A673 (cell line): ENCODE results near the gene TUBG2. TPM values are rescaled to one million over a fixed set of nuclear protein-coding genes. Genes with fewer than 3 reads are reported as not detected.

Source experiments
- BruUV-seq: library from RNA; stranded (reverse); fragments of 400-500 nt; replicated peaks from 2 replicates; lab custom pipeline; 2021; lab: Mats Ljungman, UMichigan
- CTCF ChIA-PET: fragments of 300-600 bp; sonication (Branson Sonifier 250); formaldehyde crosslinking; loops from one replicate; lab custom pipeline; 2022; ENCODE audit warnings: antibody characterized with exemption; lab: Charles Lee
- POLR2A ChIA-PET: fragments of 300-600 bp; sonication (Branson Sonifier 250); formaldehyde crosslinking; loops from one replicate; lab custom pipeline; 2022; ENCODE audit warnings: antibody characterized with exemption; ENCODE audit not compliant: low non-redundant PET; lab: Charles Lee
- DNase-seq: peaks from one replicate; pipeline ENCODE4 v3.0.0-alpha.2; 2015; ENCODE audit warnings: low spot score
- H3K27ac ChIP-seq: fragments of 200-600 bp; sonication (generic); 2 replicates; pipeline ENCODE4 v1.5.1; 2016; ENCODE audit warnings: mixed run types, low read depth, mild to moderate bottlenecking, mixed read lengths, antibody characterized with exemption, low read length; ENCODE audit not compliant: poor library complexity, severe bottlenecking
- H3K27me3 ChIP-seq: fragments of 200-600 bp; sonication (generic); replicated peaks from 2 replicates; pipeline ENCODE4 v1.6.1; 2017; ENCODE audit warnings: mixed run types, low read depth, mild to moderate bottlenecking, mixed read lengths, antibody characterized with exemption, low read length; ENCODE audit not compliant: insufficient read depth, poor library complexity
- H3K36me3 ChIP-seq: fragments of 200-600 bp; sonication (generic); 2 replicates; pipeline ENCODE4 v1.6.1; 2016; ENCODE audit warnings: mixed run types, mild to moderate bottlenecking, mixed read lengths, antibody characterized with exemption, low read length; ENCODE audit not compliant: insufficient read depth, poor library complexity, severe bottlenecking
- H3K4me1 ChIP-seq: fragments of 200-600 bp; sonication (generic); 2 replicates; pipeline ENCODE4 v1.6.1; 2017; ENCODE audit warnings: mixed run types, mild to moderate bottlenecking, mixed read lengths, antibody characterized with exemption, low read length; ENCODE audit not compliant: insufficient read depth, poor library complexity, severe bottlenecking
- H3K4me3 ChIP-seq: fragments of 200-600 bp; sonication (generic); 2 replicates; pipeline ENCODE4 v1.5.1; 2016; ENCODE audit warnings: low read depth, mixed run types, mild to moderate bottlenecking, mixed read lengths, low read length; ENCODE audit not compliant: poor library complexity, severe bottlenecking
- H3K9me3 ChIP-seq: fragments of 200-600 bp; sonication (generic); 2 replicates; pipeline ENCODE4 v1.6.1; 2016; ENCODE audit warnings: mixed run types, low read depth, mild to moderate bottlenecking, mixed read lengths, antibody characterized with exemption, low read length; ENCODE audit not compliant: poor library complexity, severe bottlenecking
- EZH2 ChIP-seq: fragments of 200-600 bp; sonication (generic); IDR thresholded peaks from 2 replicates; pipeline ENCODE4 v1.6.1; 2017; ENCODE audit warnings: borderline replicate concordance, low read depth, mild to moderate bottlenecking, mixed read lengths, antibody characterized with exemption, low read length; ENCODE audit not compliant: poor library complexity, severe bottlenecking
- intact Hi-C: fragments of 100-400 bp; cut with micrococcal nuclease; formaldehyde crosslinking; loops from one replicate; pipeline ENCODE4 v1.10.0; 2022; ENCODE audit not compliant: unreplicated experiment
- total RNA-seq: library from RNA; stranded (reverse); gene quantifications from 2 replicates; pipeline ENCODE4 v1.2.3, GENCODE V29; 2021
- TF ChIP-seq, protein P1 (sequence below): fragments of 300-800, 200-600 bp; sonication (generic); conservative IDR thresholded peaks from 2 replicates; pipeline ENCODE4 v1.5.1; 2017; ENCODE audit warnings: low read depth, mild to moderate bottlenecking, antibody characterized with exemption, low read length, moderate library complexity, mixed read lengths

Gene TUBG2
- total RNA-seq, 1 experiment from 2014 or later, result 14.6 TPM

DNA sequence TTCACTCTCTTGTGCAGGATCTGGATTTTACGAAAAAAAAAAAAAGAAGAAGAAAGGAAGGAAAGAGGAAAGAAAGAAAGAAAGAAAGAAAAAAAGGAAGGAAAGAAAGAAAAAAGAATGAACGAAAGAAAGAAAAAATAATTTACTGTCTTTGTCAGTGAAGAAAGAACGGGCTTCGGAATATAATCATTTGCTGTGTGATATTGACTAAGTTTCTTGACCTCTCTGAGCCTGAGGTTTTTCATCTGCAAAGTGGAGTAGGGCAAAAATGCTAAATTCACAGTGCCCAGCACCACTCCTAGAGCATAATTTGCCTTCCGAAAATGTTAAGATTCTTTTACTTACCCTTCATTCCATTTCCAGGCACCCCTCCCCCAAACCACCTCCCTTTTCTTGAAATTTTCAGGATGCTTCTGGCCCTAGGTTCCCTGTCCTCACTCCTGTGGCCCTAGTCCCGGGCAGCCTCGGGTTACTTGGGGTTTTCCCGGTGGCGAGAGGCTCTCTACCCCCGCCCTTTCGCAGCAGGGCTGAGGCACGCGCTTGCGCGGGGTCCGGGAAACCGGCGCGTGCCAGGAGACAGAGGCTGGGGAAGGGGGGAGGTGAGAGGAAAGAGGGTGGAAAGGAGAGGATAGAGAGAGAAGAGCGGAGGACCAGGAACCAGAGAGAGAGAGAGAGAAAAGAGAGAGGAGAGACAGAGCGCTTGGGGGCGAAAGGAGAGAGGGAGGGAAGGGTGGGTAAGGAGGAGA, 23.1 kb downstream of the TUBG2 start, which contains the start of gene CNTNAP1:
CNTNAP1 (plus strand) TSS at position 556 of the 746 bp plus-strand sequence. CDS start 299 bp downstream, outside the sequence.
- intact Hi-C loops, result no loop called here
- no TSS peak for BruUV-seq
- Histone ChIP-seq H3K27ac (peak within 1 kb of the TSS; percentile 16), H3K4me1 (peaks cover 22% of the 10 kb centered on the region), H3K36me3 (no peaks in the 10 kb centered on the region), H3K4me3 (peak within 1 kb of the TSS; percentile 52), H3K9me3 (no peaks in the 10 kb centered on the region), H3K27me3 (no peaks in the 10 kb centered on the region)
- TF ChIP-seq, protein P1, sequence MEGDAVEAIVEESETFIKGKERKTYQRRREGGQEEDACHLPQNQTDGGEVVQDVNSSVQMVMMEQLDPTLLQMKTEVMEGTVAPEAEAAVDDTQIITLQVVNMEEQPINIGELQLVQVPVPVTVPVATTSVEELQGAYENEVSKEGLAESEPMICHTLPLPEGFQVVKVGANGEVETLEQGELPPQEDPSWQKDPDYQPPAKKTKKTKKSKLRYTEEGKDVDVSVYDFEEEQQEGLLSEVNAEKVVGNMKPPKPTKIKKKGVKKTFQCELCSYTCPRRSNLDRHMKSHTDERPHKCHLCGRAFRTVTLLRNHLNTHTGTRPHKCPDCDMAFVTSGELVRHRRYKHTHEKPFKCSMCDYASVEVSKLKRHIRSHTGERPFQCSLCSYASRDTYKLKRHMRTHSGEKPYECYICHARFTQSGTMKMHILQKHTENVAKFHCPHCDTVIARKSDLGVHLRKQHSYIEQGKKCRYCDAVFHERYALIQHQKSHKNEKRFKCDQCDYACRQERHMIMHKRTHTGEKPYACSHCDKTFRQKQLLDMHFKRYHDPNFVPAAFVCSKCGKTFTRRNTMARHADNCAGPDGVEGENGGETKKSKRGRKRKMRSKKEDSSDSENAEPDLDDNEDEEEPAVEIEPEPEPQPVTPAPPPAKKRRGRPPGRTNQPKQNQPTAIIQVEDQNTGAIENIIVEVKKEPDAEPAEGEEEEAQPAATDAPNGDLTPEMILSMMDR, result no peak
- TF ChIP-seq EZH2, result no peak
- ChIA-PET POLR2A (no interaction called here), CTCF (interaction anchor here (2.0 kb wide), 1 partner anchor 104 kb away, joined by 9 read pairs; the partner anchor contains the start of gene PSMC3IP)
- peak; percentile 66 for DNase-seq

DNA sequence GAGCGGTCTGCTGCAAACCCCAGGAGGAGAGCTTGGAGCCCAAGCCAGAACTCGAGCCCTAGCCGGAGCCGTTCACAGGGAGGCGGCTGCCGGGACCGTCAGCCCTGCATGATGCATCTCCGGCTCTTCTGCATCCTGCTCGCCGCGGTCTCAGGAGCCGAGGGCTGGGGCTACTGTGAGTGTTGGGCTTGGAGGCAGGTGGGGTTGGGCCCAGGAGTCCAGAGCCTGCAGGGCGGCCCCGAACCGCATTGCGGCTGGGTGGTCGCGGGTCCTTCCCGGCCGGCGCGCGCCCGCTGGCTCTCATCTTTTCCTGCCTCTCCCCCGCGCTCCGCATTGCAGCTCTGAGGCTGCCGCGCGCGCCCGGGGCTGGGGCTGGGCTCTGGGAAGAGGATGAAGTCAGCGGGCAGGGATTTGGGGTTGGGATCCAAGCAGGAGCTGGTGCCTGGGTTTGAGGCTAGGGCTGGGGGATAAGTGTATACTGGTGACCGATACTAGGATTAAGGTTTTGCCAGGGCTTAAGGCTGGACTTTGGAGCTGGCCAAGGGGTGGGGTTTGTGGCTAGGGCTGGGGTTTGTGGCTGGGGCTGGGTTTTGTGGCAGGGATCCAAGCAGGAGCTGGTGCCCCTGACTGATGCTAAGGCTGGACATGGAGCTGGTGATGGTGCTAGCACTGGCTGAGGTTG, 23.8 kb downstream of the TUBG2 start:
- no TSS peak for BruUV-seq
- Histone ChIP-seq H3K4me1 (peaks cover 19% of the 10 kb centered on the region), H3K36me3 (no peaks in the 10 kb centered on the region), H3K27me3 (no peaks in the 10 kb centered on the region), H3K9me3 (no peaks in the 10 kb centered on the region), H3K4me3 (peak overlapping the region; percentile 52), H3K27ac (no peak overlapping the region)
- ChIA-PET POLR2A (interaction anchor here (0.7 kb wide), 1 partner anchor 15 kb away, joined by 13 read pairs; no protein-coding TSS in a partner anchor), CTCF (interaction anchor here (2.0 kb wide), 1 partner anchor 105 kb away, joined by 9 read pairs; the partner anchor contains the start of gene PSMC3IP)
- peak; percentile 49 for DNase-seq
- intact Hi-C loops, result no loop called here
- TF ChIP-seq EZH2, result no peak
- TF ChIP-seq, protein P1, result no peak

DNA sequence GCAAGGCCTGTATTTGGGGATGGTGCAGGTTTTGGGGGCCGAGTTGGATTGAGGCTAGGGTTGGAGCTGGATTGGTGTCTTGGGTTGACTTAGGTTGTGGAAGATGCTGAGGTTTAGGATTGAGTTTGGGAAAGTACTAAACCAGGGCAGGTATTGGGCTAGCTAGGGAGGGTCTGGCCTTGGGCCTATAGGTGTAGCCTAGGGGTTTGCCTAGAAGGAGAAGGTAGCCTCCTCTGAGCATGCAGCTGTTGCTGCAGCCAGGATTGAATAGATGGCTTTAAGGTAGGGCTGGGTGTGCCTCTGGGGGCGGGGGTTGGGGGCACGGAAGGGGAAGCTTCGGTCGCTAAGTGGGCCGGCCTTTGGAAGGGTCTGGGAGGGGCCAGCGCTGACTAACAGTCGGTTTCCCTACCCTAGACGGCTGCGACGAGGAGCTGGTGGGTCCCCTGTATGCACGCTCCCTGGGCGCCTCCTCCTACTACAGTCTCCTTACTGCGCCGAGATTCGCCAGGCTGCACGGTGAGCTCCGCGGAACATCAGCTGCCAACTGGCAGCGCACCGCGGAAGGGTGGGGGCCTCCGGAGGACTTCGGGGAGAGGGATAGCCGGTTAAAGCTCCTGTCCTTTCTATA, 24.4 kb downstream of the TUBG2 start:
- Histone ChIP-seq H3K36me3 (no peaks in the 10 kb centered on the region), H3K27me3 (no peaks in the 10 kb centered on the region), H3K27ac (no peak overlapping the region), H3K9me3 (no peaks in the 10 kb centered on the region), H3K4me1 (peaks cover 18% of the 10 kb centered on the region), H3K4me3 (peak overlapping the region; percentile 52)
- TF ChIP-seq, protein P1, result no peak
- TF ChIP-seq EZH2, result no peak
- ChIA-PET CTCF (interaction anchor here (0.6 to 2.0 kb wide), 2 partner anchors 105 to 1488 kb away, joined by 9 to 17 read pairs; partner anchors contain the start of gene PSMC3IP), POLR2A (interaction anchor here (0.7 kb wide), 1 partner anchor 16 kb away, joined by 13 read pairs; no protein-coding TSS in a partner anchor)
- no peak for DNase-seq
- no TSS peak for BruUV-seq
- intact Hi-C loops, result no loop called here
